SIG-M5 (cell line): ENCODE results near the gene CHIA.
A peak's percentile ranks its signal among the peaks of the same experiment; 100 is the strongest.
"Not testable (repeated sequence)": the region's sequence is repeated elsewhere in the genome, so short reads cannot be mapped to it uniquely, and the experiment has no call there.

Experiments used
- DNase-seq: peaks from one replicate; lab custom pipeline; 2025; lab: John Stamatoyannopoulos, UW

The CHIA gene

GRCh38 chr1:111285879-111286278 is 4.8 kb upstream of the CHIA start:
- no peak for DNase-seq

DNA sequence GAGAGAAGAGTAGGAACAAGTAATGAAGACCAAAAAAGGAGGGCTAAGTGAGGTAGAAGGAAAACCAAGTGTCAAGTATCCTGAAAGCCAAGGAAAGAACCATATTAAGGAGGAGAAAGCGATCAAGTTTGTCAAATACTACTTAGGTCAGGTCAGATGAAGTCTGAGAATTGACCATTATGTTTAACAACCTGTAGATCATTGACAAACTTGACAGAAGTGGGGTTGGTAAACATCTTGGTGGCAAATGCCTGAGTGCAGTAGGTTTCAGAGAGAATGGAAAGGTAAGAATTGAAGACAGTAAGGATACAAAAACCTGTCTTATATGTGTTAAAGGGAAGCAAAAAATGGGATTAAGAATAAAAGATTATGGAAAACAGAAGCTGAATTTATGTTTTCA is 3.7 kb upstream of the CHIA start:
- no peak for DNase-seq

DNA sequence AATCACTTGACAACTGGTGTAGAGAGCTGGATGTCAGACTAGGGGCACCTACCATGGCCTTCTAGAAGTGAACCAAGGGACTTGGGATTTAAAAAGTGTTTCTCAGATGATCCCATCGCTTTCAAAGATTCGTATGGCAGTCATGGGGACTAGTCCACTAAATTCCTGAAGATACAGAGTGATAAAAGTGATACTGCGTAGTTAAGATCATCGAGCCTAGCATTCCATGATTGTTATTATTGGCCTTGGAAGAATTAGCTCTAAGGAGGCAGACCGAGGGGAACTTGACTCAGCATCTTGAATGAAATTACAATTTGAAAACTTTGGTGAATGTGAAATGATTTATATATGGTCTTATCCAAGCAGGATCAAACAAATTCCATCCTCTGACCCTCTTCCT is 1.3 kb upstream of the CHIA start:
- DNase-seq = no peak

GRCh38 chr1:111290104-111290503 is 547 bp upstream of the CHIA start:
- no peak for DNase-seq

DNA sequence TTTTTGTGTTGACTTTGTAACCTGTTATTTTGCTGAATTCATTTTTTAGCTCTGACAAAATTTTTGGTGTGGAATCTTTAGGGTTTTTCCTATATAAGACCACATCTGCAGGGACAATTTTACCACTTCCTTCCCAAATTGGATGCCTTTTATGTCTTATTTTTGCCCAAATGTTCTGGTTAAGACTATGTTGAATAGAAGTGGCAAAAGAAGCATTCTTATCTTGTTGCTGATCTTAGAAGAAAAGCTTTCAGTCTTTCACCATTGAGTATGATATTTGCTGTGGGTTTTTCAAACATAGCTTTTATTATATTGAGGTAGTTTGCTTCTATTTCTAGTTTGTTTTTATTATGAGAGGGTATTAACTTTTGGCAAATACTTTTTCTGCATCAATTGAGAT is 3.7 kb downstream of the CHIA start:
- DNase-seq = no peak

- DNase-seq = no peak
These were observed 11.7 kb downstream of the CHIA start for GRCh38 chr1:111302374-111302773.

GRCh38 chr1:111309690-111310089 is 19.0 kb downstream of the CHIA start:
- no peak for DNase-seq

DNA sequence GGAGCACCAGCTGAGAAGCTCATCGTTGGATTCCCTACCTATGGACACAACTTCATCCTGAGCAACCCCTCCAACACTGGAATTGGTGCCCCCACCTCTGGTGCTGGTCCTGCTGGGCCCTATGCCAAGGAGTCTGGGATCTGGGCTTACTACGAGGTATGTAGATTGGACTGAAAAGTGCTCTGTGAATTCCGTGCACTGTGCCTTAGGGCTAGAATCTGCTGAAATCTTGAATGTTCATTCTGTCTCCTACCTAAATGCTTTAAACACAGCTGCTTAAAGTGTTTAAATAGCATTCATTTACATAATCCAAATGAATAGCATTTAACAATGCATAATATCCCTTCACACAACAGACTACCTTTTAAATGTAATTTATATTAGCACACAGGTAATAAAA is 27.9 kb downstream of the CHIA start:
- DNase-seq = no peak

GRCh38 chr1:111320066-111320879 is 29.6 kb downstream of the CHIA start:
- DNase-seq = no peak

DNA sequence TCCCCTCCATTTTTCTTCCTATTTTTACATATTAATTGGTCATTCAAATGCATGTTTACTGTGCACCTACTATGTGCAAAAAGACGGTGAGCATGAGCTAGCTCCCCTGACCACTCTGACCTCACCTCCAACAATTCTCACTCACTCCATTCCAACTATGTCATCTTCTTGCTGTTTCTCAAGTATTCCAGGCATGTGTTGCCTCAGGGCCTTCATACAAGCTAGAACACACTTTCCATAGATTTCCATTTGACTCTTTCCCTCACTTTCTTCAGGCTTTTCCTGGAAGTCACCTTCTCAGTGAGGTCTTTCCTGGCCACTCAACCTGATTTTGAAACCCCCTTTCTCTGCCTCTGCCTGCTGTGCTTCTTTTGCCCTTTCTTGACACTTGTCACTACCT is 32.6 kb downstream of the CHIA start:
- no peak for DNase-seq

DNA sequence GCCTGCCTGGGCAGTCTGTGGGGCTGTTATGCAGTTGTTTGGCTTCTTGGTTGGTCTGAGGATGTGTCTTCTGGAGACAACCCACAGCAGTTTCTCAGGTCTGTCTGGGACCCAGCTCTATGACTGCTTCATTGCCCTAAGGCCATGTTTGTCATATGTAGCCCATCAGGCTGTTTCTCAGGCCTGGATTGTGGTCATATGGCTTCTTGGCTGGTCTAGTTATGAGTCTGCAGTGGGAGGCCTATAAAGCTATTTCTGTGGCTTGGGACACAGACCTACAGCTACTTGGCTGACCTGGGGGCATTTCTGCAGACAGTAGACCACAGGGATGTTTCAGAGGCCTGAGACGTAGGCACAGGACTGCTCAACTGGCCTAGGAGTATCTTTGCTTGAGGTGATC is 41.5 kb downstream of the CHIA start:
- no peak for DNase-seq

DNA sequence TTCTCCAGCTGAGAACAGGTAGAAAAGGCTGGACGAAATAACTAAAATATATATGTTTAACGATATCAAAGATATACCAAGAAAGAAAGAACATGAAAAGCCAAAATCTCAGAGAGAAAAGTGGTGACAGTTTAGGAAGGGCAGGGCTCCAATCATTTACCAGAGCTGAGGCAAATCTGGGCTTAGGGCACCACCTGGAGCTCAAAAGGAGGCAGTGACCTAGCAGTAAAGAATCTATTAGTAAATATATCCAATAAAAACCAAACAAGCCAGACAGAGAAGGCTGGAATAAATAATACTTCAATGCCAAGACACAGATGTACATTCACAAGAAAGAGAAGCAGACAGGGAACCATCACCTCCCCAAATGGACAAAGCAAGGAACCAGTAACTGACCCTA is 43.5 kb downstream of the CHIA start:
- no peak for DNase-seq

DNA sequence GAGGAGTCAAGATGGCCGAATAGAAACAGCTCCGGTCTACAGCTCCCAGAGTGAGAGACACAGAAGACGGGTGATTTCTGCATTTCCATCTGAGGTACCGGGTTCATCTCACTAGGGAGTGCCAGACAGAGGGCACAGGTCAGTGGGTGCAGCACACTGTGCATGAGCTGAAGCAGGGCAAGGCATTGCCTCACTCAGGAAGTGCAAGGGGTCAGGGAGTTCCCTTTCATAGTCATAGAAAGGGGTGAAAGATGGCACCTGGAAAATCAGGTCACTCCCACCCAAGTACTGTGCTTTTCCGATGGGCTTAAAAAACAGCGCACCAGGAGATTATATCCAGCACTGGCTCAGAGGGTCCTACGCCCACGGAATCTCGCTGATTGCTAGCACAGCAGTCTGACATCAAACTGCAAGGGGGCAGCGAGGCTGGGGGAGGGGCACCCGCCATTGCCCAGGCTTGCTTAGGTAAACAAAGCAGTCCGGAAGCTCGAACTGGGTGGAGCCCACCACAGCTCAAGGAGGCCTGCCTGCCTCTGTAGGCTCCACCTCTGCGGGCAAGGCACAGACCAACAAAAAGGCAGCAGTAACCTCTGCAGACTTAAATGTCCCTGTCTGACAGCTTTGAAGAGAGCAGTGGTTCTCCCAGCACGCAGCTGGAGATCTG is 44.7 kb downstream of the CHIA start:
- DNase-seq = not testable (repeated sequence)

DNA sequence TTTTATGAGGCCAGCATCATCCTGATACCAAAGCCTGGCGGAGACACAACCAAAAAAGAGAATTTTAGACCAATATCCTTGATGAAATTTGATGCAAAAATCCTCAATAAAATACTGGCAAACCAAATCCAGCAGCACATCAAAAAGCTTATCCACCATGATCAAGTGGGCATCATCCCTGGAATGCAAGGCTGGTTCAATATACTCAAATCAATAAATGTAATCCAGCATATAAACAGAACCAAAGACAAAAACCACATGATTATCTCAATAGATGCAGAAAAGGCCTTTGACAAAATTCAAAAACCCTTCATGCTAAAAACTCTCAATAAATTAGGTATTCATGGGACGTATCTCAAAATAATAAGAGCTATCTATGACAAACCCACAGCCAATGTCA is 48.2 kb downstream of the CHIA start:
- DNase-seq = not testable (repeated sequence)

DNA sequence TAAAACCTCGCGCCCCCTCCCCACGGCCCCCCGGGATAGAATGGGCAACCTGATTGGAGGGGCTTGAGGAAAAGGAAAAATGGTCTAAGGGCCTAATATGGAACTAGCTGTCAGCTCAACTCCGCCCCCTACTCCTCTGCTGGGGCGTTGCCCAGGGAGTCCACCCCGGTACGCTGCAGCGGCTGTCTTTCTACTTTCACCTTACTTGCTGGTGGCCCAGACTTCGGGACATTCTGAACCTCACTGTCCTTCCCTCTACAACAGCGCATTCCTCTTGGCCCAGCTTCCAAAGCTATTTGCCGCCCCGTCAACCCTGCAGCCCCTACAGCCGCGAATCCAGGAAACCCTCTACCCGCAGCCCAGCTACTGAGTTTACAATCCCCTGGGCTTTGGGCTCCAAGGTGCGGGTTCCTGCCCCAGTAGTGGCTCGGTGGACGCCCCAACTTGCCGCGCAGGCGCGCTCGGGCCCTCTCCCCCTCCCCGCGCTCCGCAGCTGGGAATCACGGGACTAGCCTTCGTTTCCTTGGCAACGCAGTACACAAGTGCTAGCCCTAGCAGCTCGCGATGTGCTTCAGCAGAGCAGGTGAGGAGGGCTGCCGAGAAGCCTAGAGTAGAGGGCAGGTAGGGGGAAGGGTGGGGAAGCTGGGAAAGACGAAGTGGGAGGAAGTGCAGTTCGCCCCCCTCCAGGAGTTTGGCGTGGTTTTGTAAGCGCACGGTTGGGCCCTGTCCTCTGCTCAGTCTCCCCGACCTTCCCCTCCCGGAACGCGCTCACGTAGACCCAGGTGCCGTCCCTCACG is 55.6 kb downstream of the CHIA start:
- DNase-seq = peak; percentile 3

- no peak for DNase-seq
These were observed 56.4 kb downstream of the CHIA start for GRCh38 chr1:111347026-111347425.

DNA sequence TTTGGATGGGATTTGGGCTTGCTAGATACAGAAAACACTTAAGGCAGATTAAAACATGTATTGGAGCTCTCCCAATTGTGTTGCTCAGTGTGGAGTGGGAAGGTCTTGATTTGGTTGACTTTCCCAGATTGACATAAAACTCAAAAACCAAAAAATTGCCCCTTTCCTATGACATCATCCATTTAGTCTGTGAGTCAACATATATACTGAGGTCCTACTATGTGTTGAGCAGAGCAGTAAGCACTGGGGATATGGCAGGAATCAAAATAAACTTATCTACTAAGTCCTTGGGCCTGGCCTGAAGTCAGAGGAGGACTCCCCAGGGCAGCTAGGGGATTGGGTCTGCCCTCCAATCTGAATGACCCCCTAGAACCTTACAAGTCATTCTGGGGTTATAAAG is 61.0 kb downstream of the CHIA start:
- DNase-seq = no peak

- no peak for DNase-seq
These were observed 63.9 kb downstream of the CHIA start for GRCh38 chr1:111354584-111354983.

- DNase-seq = no peak
These were observed 68.3 kb downstream of the CHIA start for GRCh38 chr1:111358964-111359363.

GRCh38 chr1:111359376-111359775 is 68.7 kb downstream of the CHIA start:
- DNase-seq = no peak

- DNase-seq = not testable (repeated sequence)
These were observed 69.6 kb downstream of the CHIA start for GRCh38 chr1:111360257-111360656.

GRCh38 chr1:111361761-111362160 is 71.1 kb downstream of the CHIA start:
- no peak for DNase-seq

GRCh38 chr1:111364690-111365089 is 74.0 kb downstream of the CHIA start:
- no peak for DNase-seq
